M059J (cell line): ENCODE results near the gene PSMF1. TPM values are rescaled to one million over a fixed set of nuclear protein-coding genes. Genes with fewer than 3 reads are reported as not detected.
"Not testable (repeated sequence)": the region's sequence is repeated elsewhere in the genome, so short reads cannot be mapped to it uniquely, and the experiment has no call there.

Experiments used
- DNase-seq: peaks from one replicate; pipeline ENCODE4 v3.0.0-alpha.2; 2012; ENCODE audit warnings: low read depth
- total RNA-seq: library from RNA; depleted of rRNA; stranded (reverse); fragments of >200 nt; shearing (Covaris generic); gene quantifications from 2 replicates; pipeline ENCODE4 v1.2.3, GENCODE V29; 2014

The PSMF1 gene
- total RNA-seq, 1 experiment from 2014 or later = 196 TPM

GRCh38 chr20:1122388-1123315, 4.2 kb downstream of the PSMF1 start:
- peak; percentile 77 for DNase-seq

GRCh38 chr20:1123666-1124065, 5.3 kb downstream of the PSMF1 start:
- DNase-seq = no peak

GRCh38 chr20:1124421-1124820, 6.0 kb downstream of the PSMF1 start:
- no peak for DNase-seq

- no peak for DNase-seq
Measured at GRCh38 chr20:1125277-1125676, 6.9 kb downstream of the PSMF1 start.

GRCh38 chr20:1127840-1128239, 9.4 kb downstream of the PSMF1 start:
- no peak for DNase-seq

GRCh38 chr20:1130058-1130694, 11.8 kb downstream of the PSMF1 start:
- no peak for DNase-seq

- DNase-seq = no peak
Measured at GRCh38 chr20:1130847-1131246, 12.4 kb downstream of the PSMF1 start.

- no peak for DNase-seq
Measured at GRCh38 chr20:1131354-1131753, 13.0 kb downstream of the PSMF1 start.

- no peak for DNase-seq
Measured at GRCh38 chr20:1134355-1134754, 16.0 kb downstream of the PSMF1 start.

- DNase-seq = no peak
Measured at GRCh38 chr20:1134836-1135235, 16.4 kb downstream of the PSMF1 start.

GRCh38 chr20:1137236-1137635, 18.8 kb downstream of the PSMF1 start:
- DNase-seq = no peak

GRCh38 chr20:1144401-1145172, 26.2 kb downstream of the PSMF1 start:
- no peak for DNase-seq

GRCh38 chr20:1146957-1147356, 28.6 kb downstream of the PSMF1 start:
- no peak for DNase-seq

GRCh38 chr20:1149812-1150211, 31.4 kb downstream of the PSMF1 start:
- DNase-seq = not testable (repeated sequence)

- DNase-seq = no peak
Measured at GRCh38 chr20:1150218-1150617, 31.8 kb downstream of the PSMF1 start.

GRCh38 chr20:1150968-1151367, 32.6 kb downstream of the PSMF1 start:
- no peak for DNase-seq

- no peak for DNase-seq
Measured at GRCh38 chr20:1154226-1154625, 35.8 kb downstream of the PSMF1 start.

GRCh38 chr20:1154691-1155090, 36.3 kb downstream of the PSMF1 start:
- DNase-seq = no peak

GRCh38 chr20:1155342-1155741, 36.9 kb downstream of the PSMF1 start:
- no peak for DNase-seq

- no peak for DNase-seq
Measured at GRCh38 chr20:1160496-1160895, 42.1 kb downstream of the PSMF1 start.

GRCh38 chr20:1160991-1161390, 42.6 kb downstream of the PSMF1 start:
- no peak for DNase-seq

GRCh38 chr20:1163105-1163504, 44.7 kb downstream of the PSMF1 start:
- DNase-seq = no peak
